ENCODE measurements around the gene RSPH6A.

DNA sequence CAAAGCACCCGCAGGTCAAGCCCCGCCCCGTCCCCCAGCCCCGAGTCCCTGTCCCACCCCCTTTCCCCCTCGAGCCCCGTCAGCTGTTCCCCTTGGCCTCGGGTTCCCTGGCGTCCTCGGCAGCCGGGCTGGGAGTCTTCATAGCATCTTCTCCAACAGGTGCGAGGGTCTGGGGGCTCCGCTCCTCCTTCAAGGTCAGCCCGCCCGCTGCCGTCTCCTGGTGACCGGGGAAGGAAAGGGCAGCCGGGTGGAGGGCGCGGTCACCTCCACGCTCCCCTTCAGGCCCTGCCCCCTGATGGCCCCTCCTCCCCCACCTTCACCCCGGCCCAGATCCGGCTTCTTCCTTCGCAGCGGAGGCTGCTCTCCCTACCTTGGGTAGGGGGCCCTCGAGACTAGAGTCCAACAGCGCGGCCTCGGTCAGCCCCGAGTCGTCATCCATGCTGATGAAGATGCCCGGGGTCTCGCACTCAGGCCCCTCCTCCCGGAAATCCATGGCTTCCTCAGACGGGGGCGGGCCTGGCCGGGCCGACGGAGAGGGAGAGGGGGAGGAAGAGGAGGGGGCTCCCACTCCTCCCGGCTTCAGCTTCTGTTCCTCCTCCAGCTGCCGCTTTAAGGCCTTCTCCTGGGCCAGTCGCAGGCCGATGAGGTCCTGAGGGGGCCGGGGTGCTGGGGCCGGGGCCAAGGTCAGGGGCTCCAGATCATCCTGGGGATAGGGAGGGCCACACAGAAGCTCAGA, 541 bp upstream of the RSPH6A start:
- TF ChIP-seq, protein P1, sequence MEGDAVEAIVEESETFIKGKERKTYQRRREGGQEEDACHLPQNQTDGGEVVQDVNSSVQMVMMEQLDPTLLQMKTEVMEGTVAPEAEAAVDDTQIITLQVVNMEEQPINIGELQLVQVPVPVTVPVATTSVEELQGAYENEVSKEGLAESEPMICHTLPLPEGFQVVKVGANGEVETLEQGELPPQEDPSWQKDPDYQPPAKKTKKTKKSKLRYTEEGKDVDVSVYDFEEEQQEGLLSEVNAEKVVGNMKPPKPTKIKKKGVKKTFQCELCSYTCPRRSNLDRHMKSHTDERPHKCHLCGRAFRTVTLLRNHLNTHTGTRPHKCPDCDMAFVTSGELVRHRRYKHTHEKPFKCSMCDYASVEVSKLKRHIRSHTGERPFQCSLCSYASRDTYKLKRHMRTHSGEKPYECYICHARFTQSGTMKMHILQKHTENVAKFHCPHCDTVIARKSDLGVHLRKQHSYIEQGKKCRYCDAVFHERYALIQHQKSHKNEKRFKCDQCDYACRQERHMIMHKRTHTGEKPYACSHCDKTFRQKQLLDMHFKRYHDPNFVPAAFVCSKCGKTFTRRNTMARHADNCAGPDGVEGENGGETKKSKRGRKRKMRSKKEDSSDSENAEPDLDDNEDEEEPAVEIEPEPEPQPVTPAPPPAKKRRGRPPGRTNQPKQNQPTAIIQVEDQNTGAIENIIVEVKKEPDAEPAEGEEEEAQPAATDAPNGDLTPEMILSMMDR (IDR thresholded peaks at IDR 0.05) = no peak
- TF ChIP-seq POLR2A (IDR thresholded peaks at IDR 0.05) = no peak
